Measurements from ENCODE around the gene GYPC. TPM values are rescaled to one million over a fixed set of nuclear protein-coding genes. Genes with fewer than 3 reads are reported as not detected.

GYPC gene
- total and polyA plus RNA-seq, 2 of the 4 experiments (the other 2 are of a cell fraction), result 53.4 to 96.3 TPM

DNA sequence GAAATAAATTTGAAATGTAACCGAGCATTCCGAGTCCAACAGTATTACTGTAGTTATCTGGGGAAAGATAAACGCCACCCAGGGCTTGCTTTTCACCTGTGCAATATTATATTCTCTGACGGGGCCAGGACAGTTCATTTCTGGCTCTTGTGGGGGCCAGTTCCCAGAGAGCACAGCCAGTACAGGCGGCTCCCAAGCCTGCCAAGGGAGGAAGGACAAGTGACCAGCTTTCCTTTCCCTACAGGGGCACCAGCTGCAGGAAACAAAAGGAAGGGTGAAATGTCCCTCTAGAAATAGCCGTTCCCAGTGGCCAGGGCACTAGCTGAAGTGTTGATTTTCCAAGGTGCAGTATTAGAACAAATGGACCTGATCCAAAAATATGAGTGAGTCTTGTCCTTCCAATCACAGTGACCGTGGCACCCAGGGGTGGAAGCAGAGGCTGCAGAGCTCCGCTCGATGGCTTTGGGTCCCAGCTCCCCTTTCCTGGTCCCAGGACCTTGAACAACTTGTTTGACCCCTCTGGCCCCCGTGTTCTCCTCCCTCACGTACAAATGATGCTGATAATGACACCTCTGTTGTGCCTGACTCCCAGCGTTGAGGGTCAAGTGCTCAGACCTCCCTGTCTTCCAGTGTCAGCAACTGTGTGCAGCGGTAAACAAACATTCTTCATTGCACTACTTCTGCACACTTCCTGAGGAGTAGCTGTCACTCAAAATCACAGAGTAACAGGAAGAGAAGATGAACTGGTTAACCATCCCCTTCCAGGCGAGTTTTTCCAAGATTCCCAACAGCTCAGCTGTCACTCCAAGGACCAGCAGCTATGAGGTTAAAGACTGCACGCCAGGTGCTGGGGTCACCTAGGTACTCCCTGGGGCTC, 40.9 kb downstream of the GYPC start:
- H4K5ac ChIP-seq (ENCODE audit: low read depth, low read length), result no peak overlapping the region
- no peak overlapping the region for H2BK5ac ChIP-seq (ENCODE audit: low read depth, low read length, poor library complexity, severe bottlenecking)
- in situ Hi-C loops (cut with MboI; ENCODE audit: low sequenced_read_pairs), result no loop called here
- H2AFZ ChIP-seq (replicated peaks; ENCODE audit: low read length, poor library complexity), result no peak overlapping the region
- no peak overlapping the region for H3K9ac ChIP-seq (ENCODE audit: low read depth, low read length)
- H4K8ac ChIP-seq (ENCODE audit: low read depth in 2 of 2, low read length in 2 of 2), result no peak overlapping the region
- peaks cover 3% of the 10 kb centered on the region; the same call in 1 of the 2 replicates for H3K9me1 ChIP-seq (ENCODE audit: insufficient read depth, low read length)
- no peak overlapping the region for H3K4me3 ChIP-seq (ENCODE audit: insufficient read depth, low read depth, low read length)
- H3K14ac ChIP-seq (replicated peaks; ENCODE audit: low read depth, low read length), result no peak overlapping the region
- H2BK120ac ChIP-seq (ENCODE audit: low read depth, low read length), result no peak overlapping the region
- POLR2A ChIA-PET (ENCODE audit: unreplicated experiment), result no interaction called here
- H3K9me3 ChIP-seq (ENCODE audit: control insufficient read depth, insufficient read depth, low read length), result peaks cover 2% of the 10 kb centered on the region; the same call in 1 of the 2 replicates
- H3K27me3 ChIP-seq (ENCODE audit: control insufficient read depth, insufficient read depth, low read length), result no peaks in the 10 kb centered on the region
- ATAC-seq (ENCODE audit: low read depth) (no peak), DNase-seq (no peak)
- no peak overlapping the region for H2BK20ac ChIP-seq (ENCODE audit: low read depth, low read length)
- CTCF ChIA-PET, result no interaction called here
- intact Hi-C loops (cut with micrococcal nuclease), result no loop called here
- no peak overlapping the region for H3K18ac ChIP-seq (ENCODE audit: low read depth, low read length)
- H2AK5ac ChIP-seq (ENCODE audit: low read depth, low read length), result no peak overlapping the region
- H3K79me1 ChIP-seq (ENCODE audit: low read depth in 1 of 2, low read length in 2 of 2), result no peaks in the 10 kb centered on the region
- dilution Hi-C loops (cut with HindIII; ENCODE audit: low sequenced_read_pairs, unreplicated experiment), result no loop called here
- no peak overlapping the region for H2BK15ac ChIP-seq (ENCODE audit: low read depth, low read length)
- no peak overlapping the region for H3K4me2 ChIP-seq (ENCODE audit: low read depth, low read length)
- BruUV-seq (replicated peaks), result no TSS peak
- WGBS, 2 experiments (ENCODE audit: extremely low coverage in 2 of 2, insufficient read length in 1 of 2), result 85% methylated on average over 6 of the region's 15 CpGs; no CpG with 5 or more reads in 1 of the 2 experiments
- no peak overlapping the region for H2AK9ac ChIP-seq (replicated peaks; ENCODE audit: low read depth, low read length, poor library complexity)
- H3K23ac ChIP-seq (ENCODE audit: low read depth, low read length), result no peak overlapping the region
- H4K20me1 ChIP-seq (ENCODE audit: insufficient read depth, low read length), result no peaks in the 10 kb centered on the region
- no peak overlapping the region for H3K27ac ChIP-seq (ENCODE audit: insufficient read depth, low read length)
- H4K91ac ChIP-seq (ENCODE audit: insufficient read depth, low read depth, low read length), result no peak overlapping the region
- H3K36me3 ChIP-seq (ENCODE audit: control insufficient read depth, insufficient read depth, low read length), result peaks cover 43% of the 10 kb centered on the region
- H3K4ac ChIP-seq (ENCODE audit: low read depth, low read length), result no peak overlapping the region
- no peak overlapping the region for H3K56ac ChIP-seq (ENCODE audit: extremely low read depth, insufficient read depth, low read length)
- H3K4me1 ChIP-seq (ENCODE audit: control insufficient read depth, insufficient read depth, low read length), result peaks cover 4% of the 10 kb centered on the region; the same call in 1 of the 2 replicates
- TF ChIP-seq, protein P1, sequence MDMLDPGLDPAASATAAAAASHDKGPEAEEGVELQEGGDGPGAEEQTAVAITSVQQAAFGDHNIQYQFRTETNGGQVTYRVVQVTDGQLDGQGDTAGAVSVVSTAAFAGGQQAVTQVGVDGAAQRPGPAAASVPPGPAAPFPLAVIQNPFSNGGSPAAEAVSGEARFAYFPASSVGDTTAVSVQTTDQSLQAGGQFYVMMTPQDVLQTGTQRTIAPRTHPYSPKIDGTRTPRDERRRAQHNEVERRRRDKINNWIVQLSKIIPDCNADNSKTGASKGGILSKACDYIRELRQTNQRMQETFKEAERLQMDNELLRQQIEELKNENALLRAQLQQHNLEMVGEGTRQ (IDR thresholded peaks at IDR 0.05; ENCODE audit: low read depth, low read length), result no peak
- TF ChIP-seq MXI1 (IDR thresholded peaks at IDR 0.05; ENCODE audit: borderline replicate concordance, low read depth, low read length), result no peak
- TF ChIP-seq MAFK (IDR thresholded peaks at IDR 0.05; ENCODE audit: low read depth, low read length), result no peak
- TF ChIP-seq BHLHE40 (IDR thresholded peaks at IDR 0.05; ENCODE audit: low read depth, low read length), result no peak
- TF ChIP-seq NFE2L2 (IDR thresholded peaks at IDR 0.05; ENCODE audit: low read depth, low read length), result no peak
- TF ChIP-seq RAD21 (IDR thresholded peaks at IDR 0.05; ENCODE audit: low read length), result no peak
- no peak for TF ChIP-seq RCOR1 (IDR thresholded peaks at IDR 0.05; ENCODE audit: insufficient replicate concordance, low read length)
- no peak for TF ChIP-seq CHD1 (IDR thresholded peaks at IDR 0.05; ENCODE audit: low read depth, low read length)
- no peak for TF ChIP-seq CEBPB (IDR thresholded peaks at IDR 0.05; ENCODE audit: low read depth, low read length)
- no peak for TF ChIP-seq MAZ (IDR thresholded peaks at IDR 0.05; ENCODE audit: borderline replicate concordance, low read depth, low read length)
- TF ChIP-seq FOS (IDR thresholded peaks at IDR 0.05; ENCODE audit: low read depth, low read length), result no peak
- TF ChIP-seq, protein P2, sequence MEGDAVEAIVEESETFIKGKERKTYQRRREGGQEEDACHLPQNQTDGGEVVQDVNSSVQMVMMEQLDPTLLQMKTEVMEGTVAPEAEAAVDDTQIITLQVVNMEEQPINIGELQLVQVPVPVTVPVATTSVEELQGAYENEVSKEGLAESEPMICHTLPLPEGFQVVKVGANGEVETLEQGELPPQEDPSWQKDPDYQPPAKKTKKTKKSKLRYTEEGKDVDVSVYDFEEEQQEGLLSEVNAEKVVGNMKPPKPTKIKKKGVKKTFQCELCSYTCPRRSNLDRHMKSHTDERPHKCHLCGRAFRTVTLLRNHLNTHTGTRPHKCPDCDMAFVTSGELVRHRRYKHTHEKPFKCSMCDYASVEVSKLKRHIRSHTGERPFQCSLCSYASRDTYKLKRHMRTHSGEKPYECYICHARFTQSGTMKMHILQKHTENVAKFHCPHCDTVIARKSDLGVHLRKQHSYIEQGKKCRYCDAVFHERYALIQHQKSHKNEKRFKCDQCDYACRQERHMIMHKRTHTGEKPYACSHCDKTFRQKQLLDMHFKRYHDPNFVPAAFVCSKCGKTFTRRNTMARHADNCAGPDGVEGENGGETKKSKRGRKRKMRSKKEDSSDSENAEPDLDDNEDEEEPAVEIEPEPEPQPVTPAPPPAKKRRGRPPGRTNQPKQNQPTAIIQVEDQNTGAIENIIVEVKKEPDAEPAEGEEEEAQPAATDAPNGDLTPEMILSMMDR (conservative IDR thresholded peaks at IDR 0.05; ENCODE audit: low read depth, low read length), result no peak
- TF ChIP-seq POLR2A (IDR thresholded peaks at IDR 0.05; ENCODE audit: low read depth, low read length), result no peak
- TF ChIP-seq SMC3 (IDR thresholded peaks at IDR 0.05; ENCODE audit: low read depth, low read length), result no peak
- TF ChIP-seq RFX5 (IDR thresholded peaks at IDR 0.05; ENCODE audit: low read depth, low read length), result no peak
